ENCODE measurements around the gene CD93.

- TF ChIP-seq CTCF (conservative IDR thresholded peaks at IDR 0.05 in 1 of 2, IDR thresholded peaks at IDR 0.05 in 1 of 2; ENCODE audit: low read depth in 1 of 2, low read length in 2 of 2) (peak in 1 of 2 donors; percentile 1), EZH2 (IDR thresholded peaks at IDR 0.05; ENCODE audit: low read length, missing control alignments) (no peak)
These were observed 7.6 kb downstream of the CD93 start for GRCh38 chr20:23078351-23079015.
